NCI-H187 (cell line): ENCODE measurements around the gene RAB37.

Experiments
- DNase-seq, 2 experiments: peaks; one replicate each; lab custom pipeline; 2025; lab: John Stamatoyannopoulos, UW

RAB37 gene

GRCh38 chr17:74778960-74779359 is 41.9 kb downstream of the RAB37 start:
- no peak for DNase-seq

GRCh38 chr17:74779501-74779900 is 42.4 kb downstream of the RAB37 start:
- no peak for DNase-seq

GRCh38 chr17:74779948-74780400 is 42.9 kb downstream of the RAB37 start:
- no peak for DNase-seq

GRCh38 chr17:74780443-74781238 is 43.6 kb downstream of the RAB37 start:
- no peak for DNase-seq

DNA sequence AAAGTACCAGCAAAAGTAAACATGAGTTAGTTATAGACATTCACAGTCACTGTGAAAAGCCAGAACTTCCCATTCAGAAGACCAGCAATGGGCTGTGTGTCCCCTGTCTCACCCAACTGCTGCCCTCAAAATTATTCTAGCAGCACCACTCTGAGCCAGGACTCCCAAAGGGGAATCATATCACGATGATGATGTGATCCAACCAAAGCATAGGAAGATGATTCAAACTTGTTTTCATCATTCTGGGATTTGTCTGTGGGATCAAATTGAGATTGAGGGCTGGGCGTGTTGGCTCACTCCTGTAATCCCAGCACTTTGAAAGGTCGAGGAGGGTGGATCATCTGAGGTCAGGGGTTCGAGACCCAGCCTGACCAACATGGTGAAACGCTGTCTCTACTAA is 45.5 kb downstream of the RAB37 start:
- DNase-seq, result no peak

- no peak for DNase-seq
Observed at GRCh38 chr17:74784125-74784810, 47.2 kb downstream of the RAB37 start.

DNA sequence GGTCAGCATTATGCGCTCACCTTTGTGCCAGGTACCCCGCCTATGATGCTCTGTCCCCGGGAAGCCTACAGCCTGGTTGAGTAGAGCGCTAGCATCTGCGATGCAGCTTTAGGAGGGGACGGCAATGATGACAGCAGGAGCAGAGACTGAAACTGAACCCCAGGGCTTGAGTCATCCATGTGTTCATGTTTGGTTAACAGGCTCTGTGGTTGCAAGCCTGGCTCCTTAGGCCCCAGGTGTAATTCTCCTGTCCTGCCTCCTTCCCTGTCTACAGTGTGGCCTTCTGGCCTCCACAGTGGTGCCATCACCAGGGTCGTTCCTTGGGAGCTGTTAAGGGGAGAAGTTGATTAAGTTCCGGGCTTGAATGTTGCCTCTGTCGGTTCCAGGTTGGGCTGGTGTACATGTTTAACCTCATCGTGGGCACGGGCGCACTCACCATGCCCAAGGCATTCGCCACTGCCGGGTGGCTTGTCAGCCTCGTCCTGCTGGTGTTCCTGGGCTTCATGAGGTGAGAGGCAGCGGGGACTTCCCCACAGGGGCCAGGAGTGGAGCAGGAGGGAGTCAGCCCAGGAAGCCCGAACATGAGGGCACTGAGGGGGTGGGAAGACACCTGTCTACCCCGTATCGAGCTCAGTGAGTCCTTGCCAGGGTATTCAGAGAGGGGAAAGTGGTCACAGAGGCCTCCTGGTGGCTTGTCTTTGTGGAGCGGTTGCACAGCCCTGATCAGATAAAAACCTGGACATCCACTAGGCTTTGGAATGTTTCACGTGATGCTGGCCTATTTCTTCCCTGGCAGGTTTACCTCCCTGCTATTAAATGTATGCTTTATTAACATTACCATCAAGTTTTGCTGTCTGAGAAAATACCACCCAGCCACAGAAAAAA is 48.3 kb downstream of the RAB37 start:
- no peak for DNase-seq

- no peak for DNase-seq
Observed at GRCh38 chr17:74785981-74786360, 48.9 kb downstream of the RAB37 start.

- DNase-seq, result no peak
Observed at GRCh38 chr17:74786431-74787055, 49.5 kb downstream of the RAB37 start.

DNA sequence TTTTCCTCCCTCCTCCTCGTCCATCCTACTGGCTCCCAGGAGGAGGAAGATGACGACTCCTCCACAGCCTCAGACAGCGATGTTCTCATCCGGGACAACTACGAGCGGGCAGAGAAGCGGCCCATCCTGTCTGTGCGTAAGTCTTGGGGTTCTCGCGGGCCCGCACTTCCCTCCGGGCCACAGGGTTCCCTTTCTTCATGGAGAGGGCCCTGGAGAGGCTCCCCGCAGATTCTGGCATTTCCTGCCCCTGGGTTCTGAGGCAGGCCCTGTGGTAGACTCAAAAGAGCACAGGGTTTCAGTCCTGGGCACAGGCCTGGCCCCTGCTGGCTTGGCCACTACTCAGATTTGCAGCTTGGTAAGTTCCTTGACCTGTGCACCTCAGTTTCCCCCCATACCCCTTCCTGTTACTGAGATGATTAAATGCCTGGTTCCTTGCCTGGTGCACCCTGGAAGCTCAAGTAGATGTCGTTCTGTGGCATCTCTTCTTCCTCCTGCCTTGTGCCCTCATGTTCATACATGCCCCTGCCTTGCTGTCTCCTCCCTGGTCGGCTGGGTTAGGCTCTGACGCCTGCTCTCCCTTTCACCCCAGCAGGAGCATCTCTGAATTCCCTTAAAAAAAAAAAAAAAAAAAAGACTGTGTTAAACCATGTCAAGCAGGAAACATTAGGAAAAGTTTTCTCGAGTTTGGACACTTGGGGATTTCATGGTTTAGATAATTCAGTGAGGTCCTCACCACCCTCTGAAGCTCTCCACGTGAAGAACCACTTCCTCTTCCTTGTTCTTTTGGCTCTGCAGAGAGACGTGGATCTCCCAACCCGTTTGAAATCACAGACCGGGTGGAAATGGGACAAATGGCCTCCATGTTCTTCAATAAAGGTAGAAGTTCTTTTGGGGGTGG is 53.4 kb downstream of the RAB37 start:
- no peak for DNase-seq

DNA sequence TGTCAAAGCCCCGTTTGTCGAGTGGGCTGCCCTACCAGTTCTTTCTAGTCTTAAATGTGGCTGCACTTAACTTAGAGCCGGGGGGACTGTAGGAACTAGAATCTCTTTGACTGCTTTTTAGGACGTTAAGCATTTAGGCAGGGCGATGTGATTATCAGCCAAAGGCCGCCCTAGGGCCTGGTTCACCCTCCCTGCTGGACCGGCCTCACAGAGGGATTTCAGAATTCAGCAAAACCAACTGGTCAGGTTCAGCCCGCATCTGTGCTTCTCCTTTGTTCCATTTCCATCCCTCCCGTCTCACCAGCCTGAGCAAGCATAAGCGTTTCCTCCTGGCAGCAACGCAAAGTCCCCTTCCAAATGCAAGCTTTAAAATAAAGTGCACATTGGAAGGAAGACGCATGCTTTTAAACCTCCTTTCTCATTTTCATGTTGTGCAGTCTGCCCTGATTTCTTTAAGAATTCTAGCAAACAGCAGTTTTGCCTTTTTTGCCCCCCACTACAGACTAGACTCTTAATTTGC is 55.6 kb downstream of the RAB37 start:
- DNase-seq, result no peak

GRCh38 chr17:74795327-74796020 is 58.4 kb downstream of the RAB37 start:
- DNase-seq, result no peak

- DNase-seq, result no peak
Observed at GRCh38 chr17:74796211-74796610, 59.2 kb downstream of the RAB37 start.

DNA sequence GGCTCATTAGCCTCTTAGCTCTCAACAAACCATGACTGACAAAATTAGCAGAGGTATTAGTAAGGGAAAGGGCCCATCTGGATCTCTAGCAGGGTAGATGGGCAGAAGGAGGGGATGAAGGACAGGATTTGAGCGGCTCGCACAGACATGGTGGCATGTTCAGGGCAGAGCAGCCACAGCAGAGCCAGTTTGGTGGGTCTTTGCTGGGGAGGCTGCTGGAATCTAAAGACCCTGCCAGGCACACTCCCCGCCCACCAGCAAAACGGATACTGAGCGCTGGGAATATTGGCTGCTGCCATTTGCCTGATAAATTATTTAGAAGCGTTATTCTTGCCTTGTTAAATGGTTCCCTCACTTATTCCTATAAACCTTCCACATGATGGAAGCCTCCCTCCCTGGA is 59.8 kb downstream of the RAB37 start:
- DNase-seq, result no peak
